GM19397 (cell line): Measurements from ENCODE around the gene C16orf92.

ENCODE experiments used
- ATAC-seq: cut with Tn5 transposase; IDR thresholded peaks from one replicate; pipeline ENCODE4 v1.9.1; 2021; ENCODE audit warnings: mild to moderate bottlenecking, moderate library complexity; ENCODE audit not compliant: unreplicated experiment

Gene C16orf92

DNA sequence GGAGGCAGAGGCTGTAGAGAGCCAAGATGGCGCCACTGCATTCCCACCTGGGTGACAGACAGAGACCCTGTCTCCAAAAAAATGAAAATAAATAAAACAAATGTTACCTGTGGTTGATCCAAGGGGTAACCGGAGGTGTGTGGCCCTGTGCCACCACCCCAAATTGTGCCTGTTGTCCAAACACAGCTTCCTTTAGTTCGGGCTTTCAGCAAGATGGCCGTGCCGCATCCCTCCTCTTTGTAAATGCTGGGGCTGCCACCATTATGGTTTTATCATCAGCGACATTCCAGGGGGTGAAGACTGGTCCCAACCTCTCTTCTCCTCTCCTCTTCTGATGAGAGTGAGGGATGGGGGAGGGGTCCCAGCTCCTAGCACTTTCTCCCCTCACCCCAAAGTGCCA is at the start of gene C16orf92:
TSS of gene C16orf92 (plus strand) at position 312 of the 400 bp plus-strand sequence. CDS start 143 bp downstream, outside the sequence.
- ATAC-seq, result no peak

GRCh38 chr16:29973384-29974246 is 49.4 kb upstream of the C16orf92 start, which contains the start of gene TAOK2:
TAOK2 (plus strand) TSS chr16:29973868; CDS start chr16:29977773, 3,905 bp downstream.
- peak; percentile 97 for ATAC-seq

GRCh38 chr16:29974291-29975133 is 48.5 kb upstream of the C16orf92 start:
- no peak for ATAC-seq

- ATAC-seq, result no peak
Observed at GRCh38 chr16:29975134-29975538, 47.9 kb upstream of the C16orf92 start.

DNA sequence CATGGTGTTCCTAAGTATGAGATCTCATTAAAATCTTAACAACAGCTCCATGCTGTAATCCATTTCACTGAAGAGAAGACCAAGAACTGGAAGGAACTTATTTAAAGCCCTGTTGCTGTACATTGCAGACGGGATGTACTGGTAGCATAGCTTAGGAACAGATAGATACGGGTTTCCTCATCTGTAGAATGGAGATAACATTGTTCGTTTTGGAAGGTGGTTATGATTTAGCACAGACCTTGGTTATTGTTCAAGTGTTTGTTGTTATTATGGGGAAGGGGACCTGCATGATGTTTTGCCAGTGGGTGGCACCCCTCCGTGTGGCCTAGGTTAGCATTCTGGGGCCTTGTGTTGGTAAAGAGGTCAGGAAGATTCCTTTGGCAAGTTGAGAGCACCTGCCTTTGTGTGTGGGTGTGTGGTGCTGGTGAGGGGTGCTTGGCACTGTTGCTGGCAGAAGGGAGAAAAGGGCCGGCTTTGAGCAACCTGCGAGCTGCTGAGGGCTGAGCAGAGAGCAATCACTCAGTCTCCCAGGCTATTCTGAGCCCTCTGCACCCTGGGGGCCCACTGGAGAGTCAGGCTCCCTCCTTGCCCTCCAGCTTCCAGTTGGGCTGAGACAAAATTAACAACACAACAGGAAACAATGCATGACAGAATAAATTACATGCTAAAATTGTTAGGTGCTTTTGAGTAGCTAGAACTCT is 47.0 kb upstream of the C16orf92 start:
- ATAC-seq, result no peak

DNA sequence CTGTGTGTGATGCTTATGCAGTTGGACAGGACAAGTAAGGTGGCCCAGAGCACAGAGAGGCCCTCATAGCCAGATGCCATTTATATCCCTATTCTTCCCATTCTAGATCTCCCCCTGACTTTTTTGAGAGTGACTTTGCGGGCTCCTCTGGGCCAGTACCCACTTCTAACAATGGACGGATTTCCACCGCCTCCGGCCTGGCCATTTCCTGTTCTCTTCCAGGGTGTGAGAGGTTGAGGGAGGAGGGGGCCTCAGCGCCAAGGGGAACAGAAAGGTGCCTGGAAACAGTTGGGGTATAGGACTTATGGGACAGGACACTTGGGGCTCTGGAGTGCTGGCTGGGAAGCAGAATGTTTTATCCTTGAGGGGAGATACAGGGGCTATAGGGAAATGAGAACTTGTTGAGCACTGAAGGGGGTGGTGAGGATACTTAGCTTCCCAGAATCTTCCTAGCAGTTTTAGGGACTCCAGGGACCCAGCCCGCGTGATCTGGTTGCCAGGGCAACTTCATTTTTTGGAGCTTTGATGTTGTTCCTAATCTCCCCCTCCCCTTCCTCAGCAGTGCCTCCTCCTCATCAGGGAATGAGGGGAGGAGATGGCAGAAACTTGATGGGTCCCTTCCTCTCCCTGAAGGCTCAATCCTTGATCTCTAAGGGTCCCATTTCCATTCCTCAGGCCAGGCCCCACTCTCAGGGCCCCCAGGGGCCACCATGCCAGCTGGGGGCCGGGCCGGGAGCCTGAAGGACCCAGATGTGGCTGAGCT is 45.8 kb upstream of the C16orf92 start:
- ATAC-seq, result no peak

GRCh38 chr16:29978081-29978480 is 44.9 kb upstream of the C16orf92 start:
- ATAC-seq, result no peak

DNA sequence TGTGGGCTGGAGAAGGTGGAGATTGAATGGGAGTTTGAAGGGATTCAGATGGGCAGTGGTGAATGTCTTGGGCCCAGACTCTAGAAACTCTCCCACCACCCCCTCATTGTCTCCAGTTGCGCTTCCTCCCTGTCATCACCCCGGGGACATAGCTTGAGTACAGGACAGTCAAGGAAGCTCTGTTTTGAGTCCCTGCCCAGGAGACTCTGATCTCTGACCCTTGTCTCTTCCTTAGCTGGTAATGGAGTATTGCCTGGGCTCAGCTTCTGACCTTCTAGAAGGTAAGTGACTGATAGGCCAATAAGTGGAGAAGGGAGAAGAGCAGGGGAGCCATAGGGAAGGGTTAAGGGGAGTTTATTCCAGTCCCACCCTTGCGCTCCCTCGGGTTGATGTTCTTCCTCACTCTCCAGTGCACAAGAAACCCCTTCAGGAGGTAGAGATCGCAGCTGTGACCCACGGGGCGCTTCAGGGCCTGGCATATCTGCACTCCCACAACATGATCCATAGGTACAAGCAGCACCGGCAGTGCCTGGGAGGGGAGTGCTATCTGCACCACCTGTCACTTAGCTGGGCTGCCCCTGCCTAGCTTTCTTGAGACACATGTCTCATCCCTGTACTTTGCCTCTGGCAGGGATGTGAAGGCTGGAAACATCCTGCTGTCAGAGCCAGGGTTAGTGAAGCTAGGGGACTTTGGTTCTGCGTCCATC is 44.3 kb upstream of the C16orf92 start:
- ATAC-seq, result no peak

DNA sequence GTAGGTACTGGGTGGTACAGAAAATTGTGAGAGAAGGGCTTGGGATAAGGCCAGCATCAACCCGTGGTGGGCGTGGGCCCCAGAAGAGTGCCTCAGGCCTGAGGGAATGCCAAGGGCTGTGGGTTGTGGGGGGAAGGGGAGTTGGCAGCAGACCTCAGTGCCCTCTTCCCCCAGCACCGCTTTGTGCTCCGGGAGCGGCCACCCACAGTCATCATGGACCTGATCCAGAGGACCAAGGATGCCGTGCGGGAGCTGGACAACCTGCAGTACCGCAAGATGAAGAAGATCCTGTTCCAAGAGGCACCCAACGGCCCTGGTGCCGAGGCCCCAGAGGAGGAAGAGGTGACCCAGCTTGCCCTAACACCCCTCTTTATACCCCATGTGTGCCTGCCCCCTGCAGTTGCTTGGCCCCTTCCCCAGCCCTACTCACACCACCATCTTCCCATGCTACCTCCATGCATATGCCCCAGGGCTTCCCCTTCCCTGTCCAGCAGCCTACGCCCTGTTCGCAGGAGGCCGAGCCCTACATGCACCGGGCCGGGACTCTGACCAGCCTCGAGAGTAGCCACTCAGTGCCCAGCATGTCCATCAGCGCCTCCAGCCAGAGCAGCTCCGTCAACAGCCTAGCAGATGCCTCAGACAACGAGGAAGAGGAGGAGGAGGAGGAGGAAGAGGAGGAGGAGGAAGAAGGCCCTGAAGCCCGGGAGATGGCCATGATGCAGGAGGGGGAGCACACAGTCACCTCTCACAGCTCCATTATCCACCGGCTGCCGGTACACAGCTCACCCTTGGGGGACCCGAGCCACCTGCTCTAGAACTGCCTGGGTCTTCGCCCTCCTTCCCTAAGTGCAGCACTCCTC is 40.2 kb upstream of the C16orf92 start:
- ATAC-seq, result no peak

DNA sequence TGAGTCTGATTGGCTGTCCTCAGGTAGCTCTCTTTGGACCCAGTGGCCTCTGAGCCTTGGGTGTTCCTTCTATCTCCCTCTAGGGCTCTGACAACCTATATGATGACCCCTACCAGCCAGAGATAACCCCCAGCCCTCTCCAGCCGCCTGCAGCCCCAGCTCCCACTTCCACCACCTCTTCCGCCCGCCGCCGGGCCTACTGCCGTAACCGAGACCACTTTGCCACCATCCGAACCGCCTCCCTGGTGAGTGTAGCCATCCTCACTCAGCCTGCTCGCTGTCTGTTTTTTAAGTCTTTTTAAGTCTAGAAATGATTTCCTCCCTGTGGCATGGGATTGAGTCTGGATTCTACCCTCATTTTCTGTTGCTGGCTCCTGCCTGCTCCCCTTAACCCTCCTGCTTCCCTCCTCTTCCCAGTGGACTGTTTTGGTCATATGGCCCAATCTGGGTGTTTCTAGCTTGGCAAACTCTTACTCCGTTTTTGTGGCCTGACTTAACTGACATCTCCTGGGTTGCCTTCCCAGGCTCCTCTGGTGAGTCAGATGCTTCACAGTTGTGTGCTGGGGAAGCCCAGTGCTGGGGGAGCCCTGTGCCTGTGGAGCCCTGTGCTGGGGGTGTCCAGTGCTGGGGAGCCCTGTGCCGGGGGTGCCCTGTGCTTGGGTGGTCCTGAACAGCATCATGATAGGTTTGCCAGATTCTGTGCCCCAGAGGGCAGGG is 39.4 kb upstream of the C16orf92 start:
- ATAC-seq, result no peak

DNA sequence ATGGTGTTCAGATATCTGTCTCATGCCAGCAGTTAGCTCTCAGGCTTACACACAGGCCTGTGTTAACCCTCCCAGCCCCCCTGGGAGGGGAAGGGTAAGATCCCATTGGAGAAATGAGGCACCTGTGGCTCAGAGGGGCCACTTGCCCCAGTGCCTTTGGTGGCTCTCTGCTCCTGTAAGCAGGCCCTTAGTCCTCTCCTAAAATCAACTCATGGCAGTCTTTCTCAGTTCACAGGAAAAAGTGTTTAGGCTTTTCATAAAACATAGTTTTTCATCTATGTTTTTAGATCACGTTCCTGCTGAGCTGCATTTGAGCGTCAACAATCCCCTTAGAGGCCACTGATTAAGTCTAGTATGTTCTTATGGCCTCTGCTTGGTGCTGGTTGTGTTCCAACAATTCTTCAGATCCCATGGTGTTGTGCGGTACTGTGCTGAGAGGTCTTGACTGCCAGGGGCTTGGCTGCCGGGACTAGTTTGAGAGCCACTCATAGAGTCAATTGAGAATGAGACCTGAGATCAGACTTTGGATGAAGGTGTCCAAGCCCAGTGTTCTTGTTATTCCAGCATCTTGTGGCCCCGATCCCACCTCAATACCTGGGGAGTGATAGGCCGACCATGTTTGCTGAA is 38.7 kb upstream of the C16orf92 start:
- ATAC-seq, result no peak

DNA sequence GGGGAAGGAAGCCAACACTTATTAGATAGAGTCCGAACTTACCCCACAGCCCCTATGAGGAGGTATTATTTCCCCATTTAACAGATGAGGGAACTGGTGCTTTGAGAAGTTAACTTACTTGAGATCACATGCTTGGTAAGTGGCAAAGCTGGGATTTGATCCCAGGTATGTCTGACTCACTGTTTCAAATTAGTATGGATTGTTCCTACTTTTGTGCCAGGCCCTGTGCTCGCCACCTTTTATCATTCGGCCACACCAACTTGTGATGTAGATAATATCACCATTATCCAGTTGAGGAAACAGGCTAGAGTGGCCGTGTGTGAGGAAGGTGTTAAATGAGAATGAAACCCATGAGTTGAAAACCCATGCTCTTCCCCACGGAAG is 38.2 kb upstream of the C16orf92 start:
- ATAC-seq, result no peak

DNA sequence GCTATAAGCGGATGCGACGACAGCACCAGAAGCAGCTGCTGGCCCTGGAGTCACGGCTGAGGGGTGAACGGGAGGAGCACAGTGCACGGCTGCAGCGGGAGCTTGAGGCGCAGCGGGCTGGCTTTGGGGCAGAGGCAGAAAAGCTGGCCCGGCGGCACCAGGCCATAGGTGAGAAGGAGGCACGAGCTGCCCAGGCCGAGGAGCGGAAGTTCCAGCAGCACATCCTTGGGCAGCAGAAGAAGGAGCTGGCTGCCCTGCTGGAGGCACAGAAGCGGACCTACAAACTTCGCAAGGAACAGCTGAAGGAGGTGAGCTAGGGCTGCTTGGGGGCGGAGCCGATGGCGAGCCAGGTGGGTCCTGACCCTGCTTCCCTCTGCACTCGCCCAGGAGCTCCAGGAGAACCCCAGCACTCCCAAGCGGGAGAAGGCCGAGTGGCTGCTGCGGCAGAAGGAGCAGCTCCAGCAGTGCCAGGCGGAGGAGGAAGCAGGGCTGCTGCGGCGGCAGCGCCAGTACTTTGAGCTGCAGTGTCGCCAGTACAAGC is 37.7 kb upstream of the C16orf92 start:
- ATAC-seq, result no peak

DNA sequence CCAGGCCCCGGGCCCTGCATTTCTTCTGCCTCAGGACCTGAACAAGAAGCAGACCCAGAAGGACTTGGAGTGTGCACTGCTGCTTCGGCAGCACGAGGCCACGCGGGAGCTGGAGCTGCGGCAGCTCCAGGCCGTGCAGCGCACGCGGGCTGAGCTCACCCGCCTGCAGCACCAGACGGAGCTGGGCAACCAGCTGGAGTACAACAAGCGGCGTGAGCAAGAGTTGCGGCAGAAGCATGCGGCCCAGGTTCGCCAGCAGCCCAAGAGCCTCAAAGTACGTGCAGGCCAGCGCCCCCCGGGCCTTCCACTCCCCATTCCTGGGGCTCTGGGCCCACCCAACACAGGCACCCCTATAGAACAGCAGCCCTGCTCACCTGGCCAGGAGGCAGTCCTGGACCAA is 36.8 kb upstream of the C16orf92 start:
- ATAC-seq, result no peak

DNA sequence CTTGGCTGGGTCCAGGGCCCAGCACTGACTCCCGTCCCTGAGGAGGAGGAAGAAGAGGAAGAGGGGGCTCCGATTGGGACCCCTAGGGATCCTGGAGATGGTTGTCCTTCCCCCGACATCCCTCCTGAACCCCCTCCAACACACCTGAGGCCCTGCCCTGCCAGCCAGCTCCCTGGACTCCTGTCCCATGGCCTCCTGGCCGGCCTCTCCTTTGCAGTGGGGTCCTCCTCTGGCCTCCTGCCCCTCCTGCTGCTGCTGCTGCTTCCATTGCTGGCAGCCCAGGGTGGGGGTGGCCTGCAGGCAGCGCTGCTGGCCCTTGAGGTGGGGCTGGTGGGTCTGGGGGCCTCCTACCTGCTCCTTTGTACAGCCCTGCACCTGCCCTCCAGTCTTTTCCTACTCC is 36.1 kb upstream of the C16orf92 start:
- no peak for ATAC-seq

DNA sequence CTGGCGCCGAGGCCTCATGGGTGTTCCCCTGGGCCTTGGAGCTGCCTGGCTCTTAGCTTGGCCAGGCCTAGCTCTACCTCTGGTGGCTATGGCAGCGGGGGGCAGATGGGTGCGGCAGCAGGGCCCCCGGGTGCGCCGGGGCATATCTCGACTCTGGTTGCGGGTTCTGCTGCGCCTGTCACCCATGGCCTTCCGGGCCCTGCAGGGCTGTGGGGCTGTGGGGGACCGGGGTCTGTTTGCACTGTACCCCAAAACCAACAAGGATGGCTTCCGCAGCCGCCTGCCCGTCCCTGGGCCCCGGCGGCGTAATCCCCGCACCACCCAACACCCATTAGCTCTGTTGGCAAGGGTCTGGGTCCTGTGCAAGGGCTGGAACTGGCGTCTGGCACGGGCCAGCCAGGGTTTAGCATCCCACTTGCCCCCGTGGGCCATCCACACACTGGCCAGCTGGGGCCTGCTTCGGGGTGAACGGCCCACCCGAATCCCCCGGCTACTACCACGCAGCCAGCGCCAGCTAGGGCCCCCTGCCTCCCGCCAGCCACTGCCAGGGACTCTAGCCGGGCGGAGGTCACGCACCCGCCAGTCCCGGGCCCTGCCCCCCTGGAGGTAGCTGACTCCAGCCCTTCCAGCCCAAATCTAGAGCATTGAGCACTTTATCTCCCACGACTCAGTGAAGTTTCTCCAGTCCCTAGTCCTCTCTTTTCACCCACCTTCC is 35.5 kb upstream of the C16orf92 start:
- no peak for ATAC-seq
